GM18502 (cell line): ENCODE results near the gene CADM1.

ENCODE experiments used
- ATAC-seq: cut with Tn5 transposase; IDR thresholded peaks from one replicate; pipeline ENCODE4 v1.9.1; 2021; ENCODE audit warnings: mild to moderate bottlenecking; ENCODE audit not compliant: unreplicated experiment, poor library complexity

Gene CADM1

GRCh38 chr11:115168229-115168671 lies 336.0 kb downstream of the CADM1 start:
- no peak for ATAC-seq

DNA sequence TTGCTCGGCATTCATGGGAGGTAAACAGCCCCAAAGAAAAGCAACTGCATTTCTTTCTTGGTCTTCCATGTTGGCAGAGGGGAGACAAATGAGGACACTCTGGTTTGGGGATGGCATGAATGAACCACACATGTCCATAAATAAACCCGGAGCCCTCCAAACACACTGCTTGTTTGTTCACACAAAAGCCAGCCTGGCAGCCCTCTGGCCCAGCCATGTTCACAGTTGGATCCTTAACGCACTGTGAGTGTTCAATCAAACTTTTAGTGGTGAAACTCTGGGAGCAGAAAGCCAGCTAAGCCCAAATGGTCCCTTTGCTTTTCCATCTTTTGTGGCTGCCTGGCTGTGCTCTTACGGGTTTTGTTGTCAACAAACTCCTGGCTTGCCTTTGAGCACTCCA lies 336.8 kb downstream of the CADM1 start:
- ATAC-seq: no peak

DNA sequence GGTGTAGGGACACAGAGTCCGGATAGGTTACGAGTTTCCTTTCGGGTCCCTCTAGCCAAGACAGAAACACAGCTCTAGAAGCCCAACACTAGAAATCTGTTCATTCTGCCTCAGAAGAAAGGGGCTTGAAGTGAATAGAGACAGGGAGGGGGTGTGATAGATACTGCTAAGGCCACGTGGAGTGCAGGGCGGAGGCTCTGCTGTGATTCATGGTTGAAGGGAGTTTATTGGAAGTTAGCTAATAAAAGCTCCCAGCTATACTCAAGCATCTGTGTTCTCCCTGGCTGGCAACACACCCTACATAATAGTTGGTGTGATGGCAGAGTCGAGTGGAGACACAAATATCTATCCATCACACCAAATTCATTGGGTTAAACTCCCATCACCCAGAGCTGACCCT lies 337.4 kb downstream of the CADM1 start:
- no peak for ATAC-seq

DNA sequence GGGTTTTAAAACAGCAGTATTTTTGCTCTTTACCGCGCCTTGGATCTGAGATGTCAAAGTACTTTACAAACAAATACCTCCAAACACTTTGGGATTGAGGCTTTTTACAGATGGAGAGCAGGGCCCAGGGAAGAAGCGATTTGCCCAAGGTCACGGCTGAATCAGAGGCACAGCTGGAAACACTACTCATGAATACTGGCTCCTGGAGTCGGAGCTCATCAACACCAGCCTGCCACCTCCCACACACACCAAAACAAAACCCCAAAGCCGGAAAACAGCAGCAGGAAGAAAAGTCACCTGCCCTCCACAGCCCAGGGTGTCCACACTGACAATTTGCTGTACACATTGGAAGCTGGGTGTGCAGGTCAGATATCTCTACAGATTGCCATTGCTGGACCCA lies 339.4 kb downstream of the CADM1 start:
- no peak for ATAC-seq

DNA sequence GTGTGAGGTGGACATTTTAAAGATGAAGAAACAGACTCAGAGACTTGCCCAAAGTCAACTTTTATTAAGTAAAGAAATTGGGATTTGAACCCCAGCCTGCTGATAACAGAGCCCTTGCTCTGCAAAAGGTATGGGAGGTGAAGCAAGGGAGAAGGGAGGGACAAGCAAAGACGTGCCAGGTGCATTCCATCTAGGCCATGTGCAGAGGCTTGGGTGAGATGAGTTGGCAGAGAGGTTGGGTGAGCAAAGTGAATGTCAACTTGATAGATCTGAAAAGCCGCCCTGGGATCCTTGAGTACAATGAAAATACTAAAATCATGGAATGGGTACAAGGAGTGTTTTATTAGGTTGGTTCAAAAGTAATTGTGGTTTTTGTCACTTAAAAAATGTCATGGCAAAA lies 341.3 kb downstream of the CADM1 start:
- ATAC-seq: no peak

DNA sequence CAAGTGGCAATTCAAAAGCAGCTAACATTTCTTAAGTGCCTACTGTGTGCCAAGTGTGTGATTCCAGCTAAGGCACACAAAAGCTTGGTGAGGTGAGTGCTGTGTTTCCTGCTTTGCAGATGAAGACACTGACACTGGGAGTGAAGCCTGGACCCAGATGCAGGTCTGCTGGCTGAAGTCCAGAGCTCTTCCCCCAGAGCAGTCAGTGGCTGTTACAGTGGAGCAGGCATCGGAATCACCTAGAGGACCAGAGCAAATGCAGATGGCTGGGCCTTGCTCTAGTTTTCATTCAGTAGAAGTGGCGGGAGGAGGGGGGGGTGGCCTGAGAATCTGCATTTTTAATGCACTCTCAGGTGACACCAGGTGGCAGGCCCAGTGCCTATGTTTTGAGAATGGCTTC lies 342.3 kb downstream of the CADM1 start:
- no peak for ATAC-seq

- ATAC-seq: no peak
These were observed 345.0 kb downstream of the CADM1 start for GRCh38 chr11:115159207-115159606.

GRCh38 chr11:115158053-115158452 lies 346.2 kb downstream of the CADM1 start:
- no peak for ATAC-seq

- ATAC-seq: no peak
These were observed 347.0 kb downstream of the CADM1 start for GRCh38 chr11:115157247-115157646.

- no peak for ATAC-seq
These were observed 348.2 kb downstream of the CADM1 start for GRCh38 chr11:115155978-115156377.

DNA sequence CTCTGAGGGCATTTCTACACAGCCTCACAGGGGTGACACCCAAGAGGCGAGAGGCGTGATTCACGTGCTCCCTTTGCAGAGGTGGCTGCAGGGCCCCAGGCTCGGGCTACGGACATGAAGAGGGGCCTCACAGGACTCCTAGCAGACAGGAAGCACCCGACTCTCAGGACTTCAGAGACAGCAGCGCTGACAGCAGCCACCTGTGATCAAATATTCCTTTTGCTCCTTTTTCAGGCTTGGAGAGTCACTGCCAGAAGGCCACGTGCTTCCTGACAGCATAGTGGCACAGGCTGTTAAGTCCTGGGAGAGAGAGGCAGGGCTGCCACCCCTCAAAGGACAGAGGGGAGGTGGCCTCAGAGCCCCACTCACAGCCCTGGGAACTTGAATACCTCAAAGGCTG lies 348.9 kb downstream of the CADM1 start:
- no peak for ATAC-seq

DNA sequence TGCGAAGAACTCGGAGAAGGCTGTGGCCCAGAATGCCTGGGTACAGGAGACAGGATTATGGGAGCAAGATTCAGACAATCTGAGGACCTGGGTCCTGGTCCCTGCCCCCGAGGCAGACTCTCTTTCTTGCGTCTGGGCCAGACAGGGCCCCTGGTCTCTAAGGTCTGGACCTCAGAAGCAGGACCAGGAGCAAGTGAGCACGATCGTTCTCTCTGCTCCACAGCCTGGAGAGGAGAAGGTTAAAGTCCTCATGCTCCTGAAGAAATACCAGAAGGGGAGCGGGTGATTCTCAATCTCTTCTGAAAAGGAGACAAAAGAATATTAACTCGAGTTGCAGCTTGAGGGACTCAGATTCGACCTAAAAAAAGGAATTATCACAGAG lies 349.9 kb downstream of the CADM1 start:
- no peak for ATAC-seq

DNA sequence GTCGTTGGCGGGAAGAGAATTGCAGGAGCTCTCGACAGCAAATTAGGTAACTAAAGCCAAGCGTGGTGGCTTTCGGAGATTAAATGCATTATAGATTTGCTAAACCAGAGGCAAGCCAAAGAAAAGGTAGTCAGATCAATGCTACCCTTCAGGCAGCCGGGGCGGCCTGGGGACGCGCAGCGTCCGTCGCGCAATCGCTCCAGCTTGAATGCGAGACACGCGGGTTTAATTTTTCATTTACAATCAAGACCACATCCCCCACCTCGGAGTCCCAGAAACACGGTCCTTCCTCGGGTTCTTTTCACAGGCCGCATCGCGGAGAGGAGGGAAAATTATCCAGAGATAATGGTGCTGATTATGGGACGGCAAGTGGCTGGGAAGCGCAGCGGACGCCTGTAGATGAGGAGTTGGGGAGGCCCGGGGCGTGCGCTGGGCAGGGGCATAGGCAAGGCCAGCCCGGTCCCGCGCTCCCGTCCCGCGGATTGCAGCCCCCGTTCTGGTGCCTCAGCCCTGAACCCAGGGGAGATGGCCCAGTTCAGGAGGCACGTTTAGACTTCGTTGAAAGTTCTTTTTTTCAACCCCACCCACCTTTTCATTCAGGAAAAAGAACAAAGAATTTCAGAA lies 350.4 kb downstream of the CADM1 start:
- no peak for ATAC-seq

- ATAC-seq: no peak
These were observed 351.1 kb downstream of the CADM1 start for GRCh38 chr11:115153135-115153534.

DNA sequence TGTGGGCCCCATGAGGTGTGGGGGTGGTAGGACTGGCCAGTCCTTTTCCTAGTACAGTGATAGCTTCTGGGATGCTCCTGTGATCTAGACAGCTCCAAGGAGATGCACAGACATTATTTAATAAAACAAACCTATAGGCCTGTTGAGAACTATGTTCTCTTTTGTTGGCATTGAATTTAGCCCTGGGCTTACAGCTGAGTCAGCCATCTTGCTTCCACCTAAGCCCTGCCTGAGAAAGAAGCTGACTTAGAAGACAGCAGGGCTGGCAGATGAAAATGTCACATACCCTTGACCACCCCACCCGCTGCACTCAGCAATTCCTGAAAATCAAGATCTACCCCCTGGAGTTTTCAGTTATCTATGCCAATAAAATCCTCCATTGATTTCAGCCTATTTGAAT lies 353.2 kb downstream of the CADM1 start:
- no peak for ATAC-seq

- ATAC-seq: no peak
These were observed 355.5 kb downstream of the CADM1 start for GRCh38 chr11:115148691-115149090.

GRCh38 chr11:115148101-115148500 lies 356.1 kb downstream of the CADM1 start:
- no peak for ATAC-seq

- ATAC-seq: no peak
These were observed 356.9 kb downstream of the CADM1 start for GRCh38 chr11:115147243-115147807.

- no peak for ATAC-seq
These were observed 357.8 kb downstream of the CADM1 start for GRCh38 chr11:115146425-115146824.

GRCh38 chr11:115145324-115145723 lies 358.9 kb downstream of the CADM1 start:
- no peak for ATAC-seq

- ATAC-seq: no peak
These were observed 359.3 kb downstream of the CADM1 start for GRCh38 chr11:115144914-115145313.

- no peak for ATAC-seq
These were observed 360.2 kb downstream of the CADM1 start for GRCh38 chr11:115144014-115144413.
